SK-N-SH (cell line): ENCODE measurements around the gene CDH11. TPM values are rescaled to one million over a fixed set of nuclear protein-coding genes. Genes with fewer than 3 reads are reported as not detected.

Experiments
- CTCF ChIA-PET: fragments of 300-600, 350-600 bp; formaldehyde crosslinking; extraction: SDS; loops from one replicate; lab custom pipeline; 2021; lab: Yijun Ruan, JAX
- POLR2A ChIA-PET: fragments of 350-600 bp; sonication (Branson Sonifier 250); formaldehyde crosslinking; extraction: SDS; loops from one replicate; lab custom pipeline; 2020; ENCODE audit warnings: antibody characterized with exemption, inconsistent platforms; lab: Yijun Ruan, JAX
- DNase-seq: peaks from one replicate; pipeline ENCODE4 v3.0.0; 2012
- H2AFZ ChIP-seq: fragments of 200-600 bp; sonication (generic); 2 replicates; pipeline ENCODE4 v1.8.1; 2016; ENCODE audit warnings: antibody characterized with exemption, mild to moderate bottlenecking, low read depth
- H3F3A ChIP-seq: fragments of 200-600 bp; sonication (generic); replicated peaks from 2 replicates; pipeline ENCODE3; 2016; ENCODE audit warnings: antibody characterized with exemption, mild to moderate bottlenecking; ENCODE audit not compliant: insufficient read depth
- H3K27ac ChIP-seq, 2 experiments: fragments of 200-500 bp in 1 of 2; fragments of 200-600 bp in 1 of 2; sonication (Bioruptor generic) in 1 of 2; sonication (generic), shearing (Covaris generic) in 1 of 2; 2 replicates each; pipeline versions ENCODE4 v1.5.1 to v1.6.1; 2014 to 2016; ENCODE audit warnings: low read depth in 2 of 2, inconsistent platforms in 1 of 2, low read length in 1 of 2, mild to moderate bottlenecking in 1 of 2, mixed read lengths in 1 of 2
- H3K27me3 ChIP-seq: fragments of 200-600 bp; sonication (generic), shearing (Covaris generic); 2 replicates; pipeline ENCODE4 v1.6.1; 2016; ENCODE audit warnings: mixed run types; ENCODE audit not compliant: insufficient read depth
- H3K36me3 ChIP-seq, 2 experiments: fragments of 200-500 bp in 1 of 2; fragments of 200-600 bp in 1 of 2; sonication (Bioruptor generic) in 1 of 2; sonication (generic) in 1 of 2; replicated peaks in 1 of 2; 2 replicates each; pipeline versions ENCODE3 to v1.5.1; 2014 to 2016; ENCODE audit warnings: low read length in 1 of 2, mild to moderate bottlenecking in 1 of 2; ENCODE audit not compliant: insufficient read depth in 2 of 2, control insufficient read depth in 1 of 2
- H3K4me1 ChIP-seq, 2 experiments: fragments of 200-500 bp in 1 of 2; fragments of 200-600 bp in 1 of 2; sonication (Bioruptor generic) in 1 of 2; sonication (generic), shearing (Covaris generic) in 1 of 2; 2 replicates each; pipeline versions ENCODE4 v1.5.1 to v1.6.1; 2014 to 2016; ENCODE audit warnings: low read depth in 1 of 2, low read length in 1 of 2, mixed run types in 1 of 2; ENCODE audit not compliant: insufficient read depth in 2 of 2, control insufficient read depth in 1 of 2
- H3K4me2 ChIP-seq: fragments of 200-600 bp; sonication (generic), shearing (Covaris generic); 2 replicates; pipeline ENCODE4 v1.6.1; 2017; ENCODE audit warnings: mixed run types
- H3K4me3 ChIP-seq, 2 experiments: fragments of 200-500 bp in 1 of 2; fragments of 200-600 bp in 1 of 2; sonication (Bioruptor generic) in 1 of 2; sonication (generic), shearing (Covaris generic) in 1 of 2; 2 replicates each; pipeline versions ENCODE4 v1.5.1 to v1.8.1; 2014 to 2016; ENCODE audit warnings: low read depth in 2 of 2, inconsistent platforms in 1 of 2, low read length in 1 of 2, mild to moderate bottlenecking in 1 of 2, mixed read lengths in 1 of 2, moderate library complexity in 1 of 2
- H3K79me2 ChIP-seq: fragments of 200-600 bp; sonication (generic); 2 replicates; pipeline ENCODE4 v1.8.1; 2017; ENCODE audit warnings: mild to moderate bottlenecking; ENCODE audit not compliant: insufficient read depth
- H3K9ac ChIP-seq: fragments of 200-600 bp; sonication (generic); 2 replicates; pipeline ENCODE4 v1.6.1; 2017; ENCODE audit warnings: mixed run types
- H3K9me2 ChIP-seq: fragments of 200-600 bp; sonication (generic); 2 replicates; pipeline ENCODE4 v1.6.1; 2017; ENCODE audit warnings: mixed run types
- H3K9me3 ChIP-seq: fragments of 200-600 bp; sonication (generic); 2 replicates; pipeline ENCODE4 v1.6.1; 2017; ENCODE audit warnings: mixed run types, mild to moderate bottlenecking, moderate library complexity
- H4K20me1 ChIP-seq: fragments of 200-600 bp; sonication (generic); 2 replicates; pipeline ENCODE4 v1.6.1; 2017; ENCODE audit warnings: mild to moderate bottlenecking, mixed run types; ENCODE audit not compliant: insufficient read depth
- ELF1 ChIP-seq: IDR thresholded peaks from 2 replicates; pipeline ENCODE4 v1.4.0; 2012
- EZH2phosphoT487 ChIP-seq: fragments of 200-600 bp; sonication (generic); IDR thresholded peaks from 2 replicates; pipeline ENCODE4 v1.6.1; 2017; ENCODE audit warnings: low read depth, mixed run types, mild to moderate bottlenecking, antibody characterized with exemption, moderate library complexity, borderline replicate concordance
- FOXJ3 ChIP-seq: sonication (generic); formaldehyde crosslinking; IDR thresholded peaks from 2 replicates; pipeline ENCODE4 v1.5.1; 2020; ENCODE audit warnings: mild to moderate bottlenecking, missing genetic modification reagents
- GATA2 ChIP-seq: sonication (generic); formaldehyde crosslinking; IDR thresholded peaks from 2 replicates; pipeline ENCODE4 v1.5.0; 2020; ENCODE audit warnings: mild to moderate bottlenecking, missing genetic modification reagents
- JUND ChIP-seq: IDR thresholded peaks from 2 replicates; pipeline ENCODE4 v1.4.0; 2012
- MEF2A ChIP-seq: IDR thresholded peaks from 2 replicates; pipeline ENCODE4 v1.4.0; 2012; ENCODE audit warnings: low read depth, borderline replicate concordance
- MXI1 ChIP-seq: IDR thresholded peaks from 2 replicates; pipeline ENCODE4 v1.6.1; 2012; ENCODE audit warnings: mild to moderate bottlenecking, low read depth, low read length, improper control_type of control experiment
- RCOR1 ChIP-seq: fragments of 150-350 bp; IDR thresholded peaks from 2 replicates; pipeline ENCODE4 v1.6.1; 2017; ENCODE audit warnings: antibody characterized with exemption, low read length
- SIN3A ChIP-seq: IDR thresholded peaks from 2 replicates; pipeline ENCODE4 v1.6.1; 2012; ENCODE audit warnings: low read depth, mild to moderate bottlenecking, low read length, moderate library complexity, borderline replicate concordance
- SMC3 ChIP-seq: IDR thresholded peaks from 2 replicates; pipeline ENCODE4 v1.6.1; 2012; ENCODE audit warnings: low read depth, low read length, improper control_type of control experiment
- TAF1 ChIP-seq: IDR thresholded peaks from 2 replicates; pipeline ENCODE4 v1.6.1; 2012; ENCODE audit warnings: low read depth, mild to moderate bottlenecking, low read length, moderate library complexity, borderline replicate concordance
- TCF12 ChIP-seq: IDR thresholded peaks from 2 replicates; pipeline ENCODE4 v1.4.0; 2012
- TEAD4 ChIP-seq: IDR thresholded peaks from 2 replicates; pipeline ENCODE4 v1.4.0; 2012; ENCODE audit warnings: mild to moderate bottlenecking, borderline replicate concordance; ENCODE audit not compliant: insufficient read depth
- polyA plus RNA-seq, 3 experiments: library from polyadenylated mRNA; depleted of rRNA; stranded (reverse); fragments of >200 nt; gene quantifications; 2 replicates each; pipeline ENCODE4 v1.2.3, GENCODE V29; 2012
- TF ChIP-seq, protein P1 (sequence below): IDR thresholded peaks from 2 replicates; pipeline ENCODE4 v1.6.1; 2012; ENCODE audit warnings: mild to moderate bottlenecking, low read depth, low read length, moderate library complexity
- TF ChIP-seq, protein P2 (sequence below): fragments of 150-350 bp; IDR thresholded peaks from 2 replicates; pipeline ENCODE4 v1.6.1; 2016; ENCODE audit warnings: mild to moderate bottlenecking, low read depth, low read length
- TF ChIP-seq, protein P3 (sequence below): IDR thresholded peaks from 2 replicates; pipeline ENCODE4 v1.4.0; 2012; ENCODE audit warnings: low read depth, borderline replicate concordance
- TF ChIP-seq, protein P4 (sequence below): IDR thresholded peaks from 2 replicates; pipeline ENCODE4; 2012
- TF ChIP-seq, protein P5 (sequence below): IDR thresholded peaks from 2 replicates; pipeline ENCODE4 v1.4.0; 2012; ENCODE audit warnings: low read depth, borderline replicate concordance

Gene CDH11
- polyA plus RNA-seq, 1 of the 3 experiments (the other 2 are of a cell fraction) = 269 TPM

DNA sequence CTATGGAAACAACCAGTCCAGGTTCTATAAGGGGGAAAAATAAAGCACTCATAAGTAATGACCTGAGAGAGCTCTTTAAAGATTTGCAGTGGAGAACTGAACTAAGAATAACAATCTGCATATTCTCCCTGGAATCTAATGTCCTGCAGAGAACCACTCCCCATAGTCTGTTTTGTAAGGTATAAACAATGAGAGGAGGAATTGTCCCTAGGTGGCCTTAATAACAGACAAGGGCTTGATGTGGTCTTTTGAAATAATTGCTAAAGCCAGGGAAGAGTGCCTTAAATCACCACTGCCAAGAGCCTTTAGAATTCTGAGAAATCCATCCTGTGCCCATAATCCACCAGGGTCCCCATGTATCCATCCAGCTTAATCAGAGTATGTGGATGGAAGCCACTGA, 106.3 kb downstream of the CDH11 start:
- no peak overlapping the region for H3K4me3 ChIP-seq
- TF ChIP-seq EZH2phosphoT487 (no peak), TEAD4 (no peak), RCOR1 (no peak), FOXJ3 (no peak), MEF2A (no peak), SMC3 (no peak), JUND (no peak), MXI1 (no peak), ELF1 (no peak), TAF1 (no peak), TCF12 (no peak), GATA2 (no peak), SIN3A (no peak)
- TF ChIP-seq, protein P1, sequence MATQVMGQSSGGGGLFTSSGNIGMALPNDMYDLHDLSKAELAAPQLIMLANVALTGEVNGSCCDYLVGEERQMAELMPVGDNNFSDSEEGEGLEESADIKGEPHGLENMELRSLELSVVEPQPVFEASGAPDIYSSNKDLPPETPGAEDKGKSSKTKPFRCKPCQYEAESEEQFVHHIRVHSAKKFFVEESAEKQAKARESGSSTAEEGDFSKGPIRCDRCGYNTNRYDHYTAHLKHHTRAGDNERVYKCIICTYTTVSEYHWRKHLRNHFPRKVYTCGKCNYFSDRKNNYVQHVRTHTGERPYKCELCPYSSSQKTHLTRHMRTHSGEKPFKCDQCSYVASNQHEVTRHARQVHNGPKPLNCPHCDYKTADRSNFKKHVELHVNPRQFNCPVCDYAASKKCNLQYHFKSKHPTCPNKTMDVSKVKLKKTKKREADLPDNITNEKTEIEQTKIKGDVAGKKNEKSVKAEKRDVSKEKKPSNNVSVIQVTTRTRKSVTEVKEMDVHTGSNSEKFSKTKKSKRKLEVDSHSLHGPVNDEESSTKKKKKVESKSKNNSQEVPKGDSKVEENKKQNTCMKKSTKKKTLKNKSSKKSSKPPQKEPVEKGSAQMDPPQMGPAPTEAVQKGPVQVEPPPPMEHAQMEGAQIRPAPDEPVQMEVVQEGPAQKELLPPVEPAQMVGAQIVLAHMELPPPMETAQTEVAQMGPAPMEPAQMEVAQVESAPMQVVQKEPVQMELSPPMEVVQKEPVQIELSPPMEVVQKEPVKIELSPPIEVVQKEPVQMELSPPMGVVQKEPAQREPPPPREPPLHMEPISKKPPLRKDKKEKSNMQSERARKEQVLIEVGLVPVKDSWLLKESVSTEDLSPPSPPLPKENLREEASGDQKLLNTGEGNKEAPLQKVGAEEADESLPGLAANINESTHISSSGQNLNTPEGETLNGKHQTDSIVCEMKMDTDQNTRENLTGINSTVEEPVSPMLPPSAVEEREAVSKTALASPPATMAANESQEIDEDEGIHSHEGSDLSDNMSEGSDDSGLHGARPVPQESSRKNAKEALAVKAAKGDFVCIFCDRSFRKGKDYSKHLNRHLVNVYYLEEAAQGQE = no peak
- TF ChIP-seq, protein P2, sequence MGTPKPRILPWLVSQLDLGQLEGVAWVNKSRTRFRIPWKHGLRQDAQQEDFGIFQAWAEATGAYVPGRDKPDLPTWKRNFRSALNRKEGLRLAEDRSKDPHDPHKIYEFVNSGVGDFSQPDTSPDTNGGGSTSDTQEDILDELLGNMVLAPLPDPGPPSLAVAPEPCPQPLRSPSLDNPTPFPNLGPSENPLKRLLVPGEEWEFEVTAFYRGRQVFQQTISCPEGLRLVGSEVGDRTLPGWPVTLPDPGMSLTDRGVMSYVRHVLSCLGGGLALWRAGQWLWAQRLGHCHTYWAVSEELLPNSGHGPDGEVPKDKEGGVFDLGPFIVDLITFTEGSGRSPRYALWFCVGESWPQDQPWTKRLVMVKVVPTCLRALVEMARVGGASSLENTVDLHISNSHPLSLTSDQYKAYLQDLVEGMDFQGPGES = no peak
- TF ChIP-seq, protein P3, sequence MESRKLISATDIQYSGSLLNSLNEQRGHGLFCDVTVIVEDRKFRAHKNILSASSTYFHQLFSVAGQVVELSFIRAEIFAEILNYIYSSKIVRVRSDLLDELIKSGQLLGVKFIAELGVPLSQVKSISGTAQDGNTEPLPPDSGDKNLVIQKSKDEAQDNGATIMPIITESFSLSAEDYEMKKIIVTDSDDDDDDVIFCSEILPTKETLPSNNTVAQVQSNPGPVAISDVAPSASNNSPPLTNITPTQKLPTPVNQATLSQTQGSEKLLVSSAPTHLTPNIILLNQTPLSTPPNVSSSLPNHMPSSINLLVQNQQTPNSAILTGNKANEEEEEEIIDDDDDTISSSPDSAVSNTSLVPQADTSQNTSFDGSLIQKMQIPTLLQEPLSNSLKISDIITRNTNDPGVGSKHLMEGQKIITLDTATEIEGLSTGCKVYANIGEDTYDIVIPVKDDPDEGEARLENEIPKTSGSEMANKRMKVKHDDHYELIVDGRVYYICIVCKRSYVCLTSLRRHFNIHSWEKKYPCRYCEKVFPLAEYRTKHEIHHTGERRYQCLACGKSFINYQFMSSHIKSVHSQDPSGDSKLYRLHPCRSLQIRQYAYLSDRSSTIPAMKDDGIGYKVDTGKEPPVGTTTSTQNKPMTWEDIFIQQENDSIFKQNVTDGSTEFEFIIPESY = no peak
- TF ChIP-seq, protein P4, sequence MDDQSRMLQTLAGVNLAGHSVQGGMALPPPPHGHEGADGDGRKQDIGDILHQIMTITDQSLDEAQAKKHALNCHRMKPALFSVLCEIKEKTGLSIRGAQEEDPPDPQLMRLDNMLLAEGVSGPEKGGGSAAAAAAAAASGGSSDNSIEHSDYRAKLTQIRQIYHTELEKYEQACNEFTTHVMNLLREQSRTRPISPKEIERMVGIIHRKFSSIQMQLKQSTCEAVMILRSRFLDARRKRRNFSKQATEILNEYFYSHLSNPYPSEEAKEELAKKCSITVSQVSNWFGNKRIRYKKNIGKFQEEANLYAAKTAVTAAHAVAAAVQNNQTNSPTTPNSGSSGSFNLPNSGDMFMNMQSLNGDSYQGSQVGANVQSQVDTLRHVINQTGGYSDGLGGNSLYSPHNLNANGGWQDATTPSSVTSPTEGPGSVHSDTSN = no peak
- TF ChIP-seq, protein P5, sequence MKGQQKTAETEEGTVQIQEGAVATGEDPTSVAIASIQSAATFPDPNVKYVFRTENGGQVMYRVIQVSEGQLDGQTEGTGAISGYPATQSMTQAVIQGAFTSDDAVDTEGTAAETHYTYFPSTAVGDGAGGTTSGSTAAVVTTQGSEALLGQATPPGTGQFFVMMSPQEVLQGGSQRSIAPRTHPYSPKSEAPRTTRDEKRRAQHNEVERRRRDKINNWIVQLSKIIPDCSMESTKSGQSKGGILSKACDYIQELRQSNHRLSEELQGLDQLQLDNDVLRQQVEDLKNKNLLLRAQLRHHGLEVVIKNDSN = no peak
- peaks cover 87% of the 10 kb centered on the region for H3K79me2 ChIP-seq
- H3K9ac ChIP-seq = no peak overlapping the region
- no peak overlapping the region for H3K27ac ChIP-seq
- no peaks in the 10 kb centered on the region for H3K9me3 ChIP-seq
- H3K36me3 ChIP-seq = peaks cover 27 to 64% of the 10 kb centered on the region in 2 experiments
- H4K20me1 ChIP-seq = peaks cover 34% of the 10 kb centered on the region
- POLR2A ChIA-PET = no interaction called here
- H2AFZ ChIP-seq = no peak overlapping the region
- H3K4me1 ChIP-seq = peaks cover 0 to 8% of the 10 kb centered on the region in 2 experiments; a peak in 1 of 4 replicates
- H3K27me3 ChIP-seq = no peaks in the 10 kb centered on the region
- H3F3A ChIP-seq = peaks cover 48% of the 10 kb centered on the region
- no peak overlapping the region for H3K4me2 ChIP-seq
- CTCF ChIA-PET = no interaction called here
- DNase-seq = no peak
- no peaks in the 10 kb centered on the region for H3K9me2 ChIP-seq
